ENCODE data around the gene LSM14B.
A peak's percentile ranks its signal among the peaks of the same experiment; 100 is the strongest.

Gene LSM14B

GRCh38 chr20:62143081-62143956, 21.0 kb downstream of the LSM14B start, which contains the start of the genes PSMA7 and SS18L1:
PSMA7 (minus strand) TSS chr20:62143394; CDS start chr20:62143303, 91 bp downstream.
SS18L1 (plus strand) TSS chr20:62143769; CDS start chr20:62143821, 52 bp downstream.
- Histone ChIP-seq H3K9ac (ENCODE audit: low read length) (peak within 1 kb of the TSS; percentile 96), H2BK5ac (ENCODE audit: low read depth, low read length, poor library complexity, severe bottlenecking) (peak within 1 kb of the TSS; percentile 100), H2AK5ac (ENCODE audit: low read length, severe bottlenecking) (no peak within 1 kb of the TSS), H2BK15ac (ENCODE audit: low read depth, poor library complexity, severe bottlenecking) (peak within 1 kb of the TSS; percentile 95), H3K79me1 (replicated peaks; ENCODE audit: low read length, poor library complexity, severe bottlenecking) (peaks cover 4% of the 10 kb centered on the region), H2AFZ (ENCODE audit: low read depth, low read length) (peak within 1 kb of the TSS; percentile 84), H3K18ac (ENCODE audit: low read depth in 1 of 2, low read length in 2 of 2) (peak within 1 kb of the TSS; percentile 97 to 98), H3K4me1 (ENCODE audit: control insufficient read depth, insufficient read depth, low read depth, low read length) (peaks cover 21% of the 10 kb centered on the region), H3K27ac (ENCODE audit: low read length, poor library complexity, severe bottlenecking) (peak within 1 kb of the TSS; percentile 64), H3K9me3 (ENCODE audit: control insufficient read depth, low read length) (no peaks in the 10 kb centered on the region), H3K4me2 (ENCODE audit: low read length, poor library complexity, severe bottlenecking) (peak within 1 kb of the TSS; percentile 77), H4K8ac (ENCODE audit: low read length) (peak within 1 kb of the TSS; percentile 98), H2BK120ac (ENCODE audit: low read depth, low read length) (peak within 1 kb of the TSS; percentile 100), H2BK12ac (ENCODE audit: low read length in 2 of 2) (peak within 1 kb of the TSS; percentile 85 to 99), H3K4ac (ENCODE audit: low read depth in 1 of 2, low read length in 2 of 2) (peak within 1 kb of the TSS; percentile 84 to 99), H3K27me3 (ENCODE audit: control insufficient read depth in 1 of 2, insufficient read depth in 1 of 2, low read length in 2 of 2) (no peaks in the 10 kb centered on the region), H3K36me3 (ENCODE audit: control insufficient read depth in 1 of 2, insufficient read depth in 2 of 2, low read depth in 1 of 2, low read length in 2 of 2) (peaks cover 35 to 36% of the 10 kb centered on the region in 2 experiments), H3K14ac (ENCODE audit: low read length in 2 of 2) (peak within 1 kb of the TSS; percentile 86 to 89), H4K91ac (ENCODE audit: low read length) (peak within 1 kb of the TSS; percentile 99), H3K23ac (ENCODE audit: low read length in 2 of 2) (peak within 1 kb of the TSS; percentile 70 to 77), H3K4me3 (ENCODE audit: insufficient read depth in 1 of 2, low read depth in 1 of 2, low read length in 2 of 2) (peak within 1 kb of the TSS; percentile 91 to 93)
- DNase-seq: peak; percentile 85
- under 1% methylated on average over 61 of the region's 148 CpGs for WGBS

- Histone ChIP-seq H3K79me1 (replicated peaks; ENCODE audit: low read length, poor library complexity, severe bottlenecking) (peaks cover 4% of the 10 kb centered on the region), H3K18ac (ENCODE audit: low read depth in 1 of 2, low read length in 2 of 2) (peak overlapping the region; percentile 41 to 90), H3K4ac (ENCODE audit: low read depth in 1 of 2, low read length in 2 of 2) (peak overlapping the region in 1 of 2 experiments; percentile 86), H2BK5ac (ENCODE audit: low read depth, low read length, poor library complexity, severe bottlenecking) (no peak overlapping the region), H4K8ac (ENCODE audit: low read length) (peak overlapping the region; percentile 45), H3K4me3 (ENCODE audit: insufficient read depth in 1 of 2, low read depth in 1 of 2, low read length in 2 of 2) (peak overlapping the region; percentile 82 to 91), H3K27ac (ENCODE audit: low read length, poor library complexity, severe bottlenecking) (no peak overlapping the region), H4K91ac (ENCODE audit: low read length) (peak overlapping the region; percentile 93), H3K36me3 (ENCODE audit: control insufficient read depth in 1 of 2, insufficient read depth in 2 of 2, low read depth in 1 of 2, low read length in 2 of 2) (peaks cover 27 to 28% of the 10 kb centered on the region in 2 experiments), H3K9me3 (ENCODE audit: control insufficient read depth, low read length) (no peaks in the 10 kb centered on the region), H2BK12ac (ENCODE audit: low read length in 2 of 2) (peak overlapping the region in 1 of 2 experiments; percentile 70), H2AFZ (ENCODE audit: low read depth, low read length) (peak overlapping the region; percentile 84), H3K9ac (ENCODE audit: low read length) (peak overlapping the region; percentile 88), H3K23ac (ENCODE audit: low read length in 2 of 2) (peak overlapping the region in 1 of 2 experiments; percentile 77), H2BK15ac (ENCODE audit: low read depth, poor library complexity, severe bottlenecking) (no peak overlapping the region), H3K4me1 (ENCODE audit: control insufficient read depth, insufficient read depth, low read depth, low read length) (peaks cover 29% of the 10 kb centered on the region), H3K14ac (ENCODE audit: low read length in 2 of 2) (peak overlapping the region in 1 of 2 experiments; percentile 88), H3K4me2 (ENCODE audit: low read length, poor library complexity, severe bottlenecking) (peak overlapping the region; percentile 77), H2BK120ac (ENCODE audit: low read depth, low read length) (peak overlapping the region; percentile 15), H2AK5ac (ENCODE audit: low read length, severe bottlenecking) (no peak overlapping the region), H3K27me3 (ENCODE audit: control insufficient read depth in 1 of 2, insufficient read depth in 1 of 2, low read length in 2 of 2) (no peaks in the 10 kb centered on the region)
- DNase-seq: peak; percentile 78
- 3% methylated on average over 50 of the region's 104 CpGs for WGBS
These were observed 21.9 kb downstream of the LSM14B start for GRCh38 chr20:62143957-62144825.

- Histone ChIP-seq H3K18ac (ENCODE audit: low read depth in 1 of 2, low read length in 2 of 2) (no peak overlapping the region), H2AFZ (ENCODE audit: low read depth, low read length) (no peak overlapping the region), H3K27ac (ENCODE audit: low read length, poor library complexity, severe bottlenecking) (no peak overlapping the region), H2BK120ac (ENCODE audit: low read depth, low read length) (no peak overlapping the region), H3K4me2 (ENCODE audit: low read length, poor library complexity, severe bottlenecking) (no peak overlapping the region), H3K4ac (ENCODE audit: low read depth in 1 of 2, low read length in 2 of 2) (no peak overlapping the region), H3K23ac (ENCODE audit: low read length in 2 of 2) (peak overlapping the region in 1 of 2 experiments; percentile 40), H3K79me1 (replicated peaks; ENCODE audit: low read length, poor library complexity, severe bottlenecking) (peaks cover 6% of the 10 kb centered on the region), H3K9ac (ENCODE audit: low read length) (no peak overlapping the region), H4K8ac (ENCODE audit: low read length) (no peak overlapping the region), H3K14ac (ENCODE audit: low read length in 2 of 2) (no peak overlapping the region), H4K91ac (ENCODE audit: low read length) (no peak overlapping the region), H2BK12ac (ENCODE audit: low read length in 2 of 2) (no peak overlapping the region), H2BK15ac (ENCODE audit: low read depth, poor library complexity, severe bottlenecking) (no peak overlapping the region), H3K4me1 (ENCODE audit: control insufficient read depth, insufficient read depth, low read depth, low read length) (peaks cover 40% of the 10 kb centered on the region), H2BK5ac (ENCODE audit: low read depth, low read length, poor library complexity, severe bottlenecking) (no peak overlapping the region), H3K4me3 (ENCODE audit: insufficient read depth in 1 of 2, low read depth in 1 of 2, low read length in 2 of 2) (peak overlapping the region in 1 of 2 experiments; percentile 82), H3K27me3 (ENCODE audit: control insufficient read depth in 1 of 2, insufficient read depth in 1 of 2, low read length in 2 of 2) (no peaks in the 10 kb centered on the region), H3K36me3 (ENCODE audit: control insufficient read depth in 1 of 2, insufficient read depth in 2 of 2, low read depth in 1 of 2, low read length in 2 of 2) (peaks cover 12 to 24% of the 10 kb centered on the region in 2 experiments), H2AK5ac (ENCODE audit: low read length, severe bottlenecking) (no peak overlapping the region), H3K9me3 (ENCODE audit: control insufficient read depth, low read length) (no peaks in the 10 kb centered on the region)
- WGBS: 94% methylated on average over 7 of the region's 7 CpGs
- DNase-seq: no peak
These were observed 23.4 kb downstream of the LSM14B start for GRCh38 chr20:62145688-62146018.
